ENCODE data around the gene GAS2L1.
"Not testable (repeated sequence)": the region's sequence is repeated elsewhere in the genome, so short reads cannot be mapped to it uniquely, and the experiment has no call there.

Gene GAS2L1

GRCh38 chr22:29344137-29344536, 37.7 kb downstream of the GAS2L1 start:
- no peak for DNase-seq

DNA sequence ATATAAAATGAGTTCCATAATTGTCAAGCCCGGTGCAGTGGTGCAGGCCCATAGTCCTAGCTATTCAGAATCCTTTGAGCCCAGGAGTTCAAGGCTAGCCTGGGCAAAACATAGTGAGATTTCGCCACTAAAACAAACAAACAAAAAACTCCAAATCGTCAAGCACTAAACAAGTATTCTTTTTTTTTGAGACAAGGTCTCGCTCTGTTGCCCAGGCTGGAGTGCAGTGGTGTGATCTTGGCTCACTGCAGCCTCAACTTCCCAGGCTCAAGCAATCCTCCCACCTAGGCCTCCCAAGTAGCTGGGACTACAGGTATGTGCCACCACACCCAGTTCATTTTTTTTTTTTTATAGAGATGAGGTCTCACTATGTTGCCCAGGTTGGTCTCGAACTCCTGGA, 38.4 kb downstream of the GAS2L1 start:
- DNase-seq: not testable (repeated sequence)

DNA sequence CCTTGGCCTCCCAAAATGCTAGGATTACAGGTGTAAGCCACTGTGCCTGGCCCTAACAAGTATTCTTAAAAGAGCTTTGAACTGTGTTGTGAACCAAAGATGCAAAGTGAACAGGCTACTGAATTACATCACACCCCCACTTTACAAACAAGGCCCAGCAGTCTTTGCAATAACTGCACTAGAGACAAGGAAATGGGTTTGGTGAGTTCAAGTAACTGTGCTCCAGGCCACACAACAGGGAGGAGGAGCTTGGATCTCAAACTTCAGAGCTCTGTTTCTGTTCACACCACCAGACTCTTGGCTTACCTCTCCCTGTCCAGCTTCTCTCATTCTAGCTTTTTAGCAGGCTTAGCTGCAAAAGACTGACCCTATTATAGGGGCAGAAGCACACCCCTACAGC, 39.5 kb downstream of the GAS2L1 start:
- no peak for DNase-seq

DNA sequence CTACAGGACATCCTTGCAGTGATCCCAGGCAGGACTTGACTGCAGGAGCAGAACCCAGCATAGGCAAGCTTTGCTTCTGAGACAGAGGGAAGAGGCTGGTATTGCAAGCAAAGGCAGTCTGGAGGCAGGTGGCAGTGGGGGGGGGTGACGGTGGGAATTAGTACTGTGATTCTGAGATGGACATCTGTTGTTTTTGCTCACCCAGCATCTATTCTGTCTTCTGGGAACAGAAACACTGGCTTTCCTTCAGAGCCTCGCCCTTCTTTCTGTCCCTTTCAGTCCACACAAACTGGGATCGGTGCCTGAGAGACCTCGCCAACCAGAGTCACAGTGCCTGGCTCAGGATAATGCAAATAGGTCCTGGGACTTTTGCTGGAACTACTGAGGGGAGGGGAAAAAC, 40.2 kb downstream of the GAS2L1 start:
- no peak for DNase-seq

DNA sequence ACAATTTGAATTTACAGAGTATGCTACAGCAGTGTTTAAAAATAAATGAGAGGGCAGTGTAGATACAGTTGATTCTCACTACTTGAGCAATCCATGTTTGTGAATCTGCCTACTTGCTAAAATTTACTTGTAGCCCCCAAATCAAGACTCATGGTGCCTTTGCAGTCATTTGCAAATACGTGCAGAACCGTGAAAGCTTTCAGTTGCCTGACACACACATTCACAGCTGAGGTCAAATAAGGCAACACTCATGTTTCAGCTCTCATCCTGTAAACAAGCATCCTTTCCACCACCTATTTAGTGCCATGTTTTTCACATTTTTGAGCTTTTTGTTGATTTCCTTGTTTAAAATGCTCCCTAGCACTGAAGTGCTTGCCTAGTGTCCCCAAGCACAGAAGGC, 41.6 kb downstream of the GAS2L1 start:
- no peak for DNase-seq

- no peak for DNase-seq
Observed at GRCh38 chr22:29348956-29349355, 42.5 kb downstream of the GAS2L1 start.

- DNase-seq: no peak
Observed at GRCh38 chr22:29351042-29351441, 44.6 kb downstream of the GAS2L1 start.

DNA sequence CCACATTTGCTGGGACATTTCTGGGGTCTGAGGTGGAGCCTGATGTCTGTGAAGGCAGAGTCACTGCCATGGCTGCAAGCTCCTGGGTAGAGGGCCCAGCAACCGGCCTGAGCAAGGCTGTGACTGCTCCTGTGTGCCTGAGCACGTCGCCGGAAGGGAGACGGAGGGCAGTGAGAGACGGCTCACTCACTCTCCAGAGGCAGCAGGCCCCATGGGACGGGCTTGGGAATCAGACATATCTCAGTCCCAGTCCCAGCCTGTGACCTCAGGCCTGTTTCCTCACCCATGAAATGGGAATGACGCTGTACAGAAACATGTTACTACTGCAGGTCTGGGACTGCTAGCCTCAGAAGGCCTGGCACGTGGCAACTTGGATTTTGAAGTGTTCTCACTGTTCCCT, 45.4 kb downstream of the GAS2L1 start:
- DNase-seq: no peak

- no peak for DNase-seq
Observed at GRCh38 chr22:29352778-29353177, 46.3 kb downstream of the GAS2L1 start.

- no peak for DNase-seq
Observed at GRCh38 chr22:29353286-29353685, 46.8 kb downstream of the GAS2L1 start.

DNA sequence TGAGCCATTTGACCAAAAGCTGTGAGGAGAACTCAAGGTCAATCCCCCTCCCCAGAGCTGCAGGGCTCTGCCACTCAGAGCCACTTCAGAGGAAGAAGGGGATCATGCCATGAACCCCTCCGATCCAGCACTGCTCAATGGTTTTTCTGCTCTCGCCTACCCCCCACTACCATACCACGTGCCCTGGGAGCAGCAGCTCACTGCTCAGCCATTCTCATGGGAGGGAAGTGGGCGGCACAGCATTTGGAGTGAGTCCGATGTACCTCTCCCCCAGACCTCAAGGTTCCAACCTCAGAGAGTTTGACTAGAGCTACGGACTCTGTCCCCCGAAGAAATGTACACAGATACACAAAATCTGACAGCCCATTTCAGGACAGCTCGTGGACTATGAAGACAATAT, 47.4 kb downstream of the GAS2L1 start:
- no peak for DNase-seq

DNA sequence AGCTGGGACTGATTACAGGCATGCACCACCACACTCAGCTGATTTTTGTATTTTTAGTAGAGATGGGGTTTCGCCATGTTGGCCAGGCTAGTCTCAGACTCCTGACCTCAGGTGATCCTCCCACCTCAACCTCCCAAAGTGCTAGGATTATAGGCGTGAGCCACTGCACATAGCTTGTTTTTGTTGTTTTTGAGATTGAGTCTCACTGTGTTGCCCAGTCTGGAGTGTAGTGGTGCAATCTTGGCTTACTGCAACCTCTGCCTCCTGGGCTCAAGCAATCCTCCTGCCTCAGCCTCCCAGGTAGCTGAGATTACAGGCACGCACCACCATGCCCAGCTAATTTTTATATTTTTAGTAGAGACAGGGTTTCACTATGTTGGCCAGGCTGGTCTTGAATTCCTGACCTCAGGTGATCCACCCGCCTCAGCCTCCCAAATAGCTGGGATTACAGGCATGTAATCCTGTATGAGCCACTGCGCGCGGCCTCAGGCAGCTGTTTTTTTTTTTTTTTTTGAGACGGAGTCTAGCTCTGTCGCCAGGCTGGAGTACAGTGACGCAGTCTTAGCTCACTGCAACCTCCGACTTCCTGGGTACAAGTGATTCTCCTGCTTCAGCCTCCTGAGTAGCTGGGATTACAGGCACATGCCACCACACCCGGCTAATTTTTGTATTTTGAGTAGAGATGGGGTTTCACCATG, 50.9 kb downstream of the GAS2L1 start:
- DNase-seq: not testable (repeated sequence)

GRCh38 chr22:29359469-29359868, 53.0 kb downstream of the GAS2L1 start:
- no peak for DNase-seq
